ENCODE data around the gene TP53BP1. TPM values are rescaled to one million over a fixed set of nuclear protein-coding genes. Genes with fewer than 3 reads are reported as not detected.

TP53BP1 gene
- total and polyA plus RNA-seq, 2 experiments from 2014 or later: 16.6 to 46.8 TPM

- Histone ChIP-seq H3K27ac (no peak overlapping the region), H2AFZ (no peak overlapping the region), H4K20me1 (ENCODE audit: insufficient read depth, poor library complexity, severe bottlenecking) (no peaks in the 10 kb centered on the region), H3K4me1 (ENCODE audit: insufficient read depth) (peaks cover 33% of the 10 kb centered on the region), H3K4me2 (no peak overlapping the region), H3K9me3 (ENCODE audit: low read depth) (no peaks in the 10 kb centered on the region), H3K79me2 (no peaks in the 10 kb centered on the region), H3K9me2 (replicated peaks; ENCODE audit: insufficient read depth) (no peaks in the 10 kb centered on the region), H3K36me3 (replicated peaks; ENCODE audit: insufficient read depth, low read depth) (no peaks in the 10 kb centered on the region), H3K4me3 (no peak overlapping the region), H3K27me3 (peaks cover 4% of the 10 kb centered on the region)
- 66% methylated on average over 4 of the region's 4 CpGs for WGBS (ENCODE audit: low lambda C conversion rate, missing lambda C conversion rate)
- TF ChIP-seq CTCF (IDR thresholded peaks at IDR 0.05; ENCODE audit: poor library complexity): peak; percentile 62
- no peak for TF ChIP-seq EZH2phosphoT487 (IDR thresholded peaks at IDR 0.05; ENCODE audit: low read depth, severe bottlenecking, unreplicated experiment)
- DNase-seq (ENCODE audit: low spot score): peak; percentile 44
Observed at GRCh38 chr15:43514241-43515057, 21.5 kb upstream of the TP53BP1 start.

GRCh38 chr15:43513550-43513949 is 20.6 kb upstream of the TP53BP1 start:
- Histone ChIP-seq H3K9me2 (replicated peaks; ENCODE audit: insufficient read depth) (no peaks in the 10 kb centered on the region), H3K4me3 (no peak overlapping the region), H3K27ac (no peak overlapping the region), H4K20me1 (ENCODE audit: insufficient read depth, poor library complexity, severe bottlenecking) (no peaks in the 10 kb centered on the region), H3K9me3 (ENCODE audit: low read depth) (no peaks in the 10 kb centered on the region), H3K36me3 (replicated peaks; ENCODE audit: insufficient read depth, low read depth) (no peaks in the 10 kb centered on the region), H3K27me3 (peaks cover 4% of the 10 kb centered on the region), H3K4me1 (ENCODE audit: insufficient read depth) (peaks cover 37% of the 10 kb centered on the region), H3K4me2 (no peak overlapping the region), H2AFZ (no peak overlapping the region), H3K79me2 (no peaks in the 10 kb centered on the region)
- TF ChIP-seq EZH2phosphoT487 (IDR thresholded peaks at IDR 0.05; ENCODE audit: low read depth, severe bottlenecking, unreplicated experiment) (no peak), EZH2 (IDR thresholded peaks at IDR 0.05; ENCODE audit: borderline replicate concordance) (no peak), CTCF (IDR thresholded peaks at IDR 0.05; ENCODE audit: poor library complexity) (no peak)
- WGBS (ENCODE audit: low lambda C conversion rate, missing lambda C conversion rate): 59% methylated on average over 1 of the region's 1 CpG
- DNase-seq (ENCODE audit: low spot score): no peak

GRCh38 chr15:43511012-43511885 is 18.3 kb upstream of the TP53BP1 start:
- H3K36me3 ChIP-seq (replicated peaks; ENCODE audit: insufficient read depth, low read depth): no peaks in the 10 kb centered on the region
- no peak overlapping the region for H3K27ac ChIP-seq
- H4K20me1 ChIP-seq (ENCODE audit: insufficient read depth, poor library complexity, severe bottlenecking): no peaks in the 10 kb centered on the region
- peaks cover 4% of the 10 kb centered on the region for H3K27me3 ChIP-seq
- H3K9me2 ChIP-seq (replicated peaks; ENCODE audit: insufficient read depth): no peaks in the 10 kb centered on the region
- H2AFZ ChIP-seq: no peak overlapping the region
- 7% methylated on average over 39 of the region's 39 CpGs for WGBS (ENCODE audit: low lambda C conversion rate, missing lambda C conversion rate)
- H3K4me2 ChIP-seq: peak overlapping the region; percentile 77
- no peak overlapping the region for H3K4me3 ChIP-seq
- H3K79me2 ChIP-seq: no peaks in the 10 kb centered on the region
- peaks cover 16% of the 10 kb centered on the region for H3K4me1 ChIP-seq (ENCODE audit: insufficient read depth)
- H3K9me3 ChIP-seq (ENCODE audit: low read depth): no peaks in the 10 kb centered on the region
- TF ChIP-seq EZH2 (IDR thresholded peaks at IDR 0.05; ENCODE audit: borderline replicate concordance) (no peak), CTCF (IDR thresholded peaks at IDR 0.05; ENCODE audit: poor library complexity) (peak; percentile 26), EZH2phosphoT487 (IDR thresholded peaks at IDR 0.05; ENCODE audit: low read depth, severe bottlenecking, unreplicated experiment) (no peak)
- DNase-seq (ENCODE audit: low spot score): peak; percentile 49
